Activated effector memory CD4-positive, alpha-beta T cell treated with Interleukin-2 at 50 U/mL for 16 hours (primary cell): ENCODE data around the gene TRMT1.

Experiments used
- DNase-seq: peaks from one replicate; pipeline ENCODE4 v3.0.0-alpha.2; 2020

The TRMT1 gene

GRCh38 chr19:13101590-13102415 lies 14.7 kb downstream of the TRMT1 start:
- DNase-seq, result no peak

GRCh38 chr19:13100841-13101589 lies 15.5 kb downstream of the TRMT1 start:
- DNase-seq, result no peak

GRCh38 chr19:13100031-13100588 lies 16.4 kb downstream of the TRMT1 start:
- DNase-seq, result peak; percentile 57

DNA sequence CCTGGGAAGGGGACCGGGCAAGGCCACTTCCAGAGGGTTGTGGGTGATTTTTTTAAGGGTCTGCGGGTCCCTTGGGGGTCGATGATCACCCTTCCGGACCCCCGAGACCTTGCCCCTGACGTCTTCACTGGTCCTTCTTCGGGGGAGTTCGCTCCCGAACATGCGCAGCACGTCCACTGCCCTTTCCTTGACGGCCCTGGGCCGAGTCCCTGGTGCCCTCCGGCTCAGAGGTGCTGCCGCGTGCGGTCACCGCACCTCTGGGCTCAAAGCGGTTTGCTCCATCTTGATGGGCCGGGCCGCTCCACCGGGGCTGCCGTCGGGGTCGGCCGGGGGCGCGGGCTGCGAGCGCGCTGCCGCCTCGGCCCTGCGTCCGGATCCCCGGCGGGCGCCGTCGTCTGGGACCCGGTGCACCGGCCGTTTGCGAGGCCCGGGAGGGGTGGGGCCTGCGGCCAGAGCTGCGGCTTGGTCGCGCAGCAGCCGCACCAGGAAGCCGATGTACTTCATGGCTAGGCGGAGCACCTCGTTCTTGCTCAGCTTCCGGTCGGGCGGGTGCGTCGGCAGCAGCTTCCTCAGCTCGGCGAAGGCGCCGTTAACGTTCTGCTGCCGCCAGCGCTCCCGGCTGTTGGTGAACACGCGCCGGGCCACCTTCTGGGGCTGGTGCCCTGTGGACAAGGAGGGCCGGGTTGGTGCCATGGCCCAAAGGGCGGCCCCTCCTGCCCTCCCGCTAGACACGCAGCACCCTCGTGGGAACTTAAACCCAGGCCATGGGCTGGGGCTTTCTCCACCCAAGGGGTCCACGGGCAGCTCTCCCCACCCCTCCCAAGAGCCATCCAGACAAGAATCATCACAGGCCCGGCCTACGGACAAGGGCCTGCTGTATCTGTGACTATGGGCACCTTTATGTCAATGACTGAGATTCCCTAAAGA lies 17.2 kb downstream of the TRMT1 start:
- peak; percentile 75 for DNase-seq

DNA sequence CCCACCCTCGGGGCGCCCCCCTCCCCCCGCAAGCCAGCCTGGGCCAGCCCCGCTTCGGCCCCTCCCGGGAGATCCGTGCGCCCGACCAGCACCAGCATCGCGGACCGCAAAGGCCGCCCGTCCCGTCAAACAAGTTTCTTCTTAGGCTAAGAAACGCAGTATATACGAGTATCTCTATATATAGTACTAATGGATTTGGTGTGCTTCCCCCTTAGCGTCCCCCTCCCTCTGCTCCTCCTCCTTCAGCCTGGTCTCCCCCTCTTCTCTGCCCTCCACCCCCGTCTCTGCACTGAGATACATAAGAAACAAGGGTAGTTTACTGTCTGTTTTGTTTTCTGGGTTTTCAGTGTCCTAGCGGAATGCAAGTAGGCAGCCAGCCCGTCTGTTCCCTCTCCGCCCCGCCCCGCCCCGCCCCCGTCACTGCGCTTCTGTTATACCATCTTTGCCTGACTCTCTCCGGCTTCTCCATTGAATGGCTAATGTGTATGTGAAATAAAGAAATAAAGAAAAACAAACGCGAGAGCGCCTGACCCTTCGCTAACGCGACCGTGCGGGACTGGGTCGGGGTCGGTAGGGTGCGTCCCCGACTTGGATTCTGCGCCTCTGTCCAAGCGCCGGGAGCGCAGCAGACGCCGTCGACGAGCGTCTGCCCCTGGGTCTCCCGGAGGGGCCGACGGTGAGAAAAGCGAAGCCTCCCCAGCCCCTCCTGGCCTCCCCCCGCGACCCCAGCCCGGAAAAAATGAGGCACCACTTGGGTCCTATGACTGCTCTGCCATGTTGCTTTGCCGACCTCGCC lies 18.1 kb downstream of the TRMT1 start:
- no peak for DNase-seq

DNA sequence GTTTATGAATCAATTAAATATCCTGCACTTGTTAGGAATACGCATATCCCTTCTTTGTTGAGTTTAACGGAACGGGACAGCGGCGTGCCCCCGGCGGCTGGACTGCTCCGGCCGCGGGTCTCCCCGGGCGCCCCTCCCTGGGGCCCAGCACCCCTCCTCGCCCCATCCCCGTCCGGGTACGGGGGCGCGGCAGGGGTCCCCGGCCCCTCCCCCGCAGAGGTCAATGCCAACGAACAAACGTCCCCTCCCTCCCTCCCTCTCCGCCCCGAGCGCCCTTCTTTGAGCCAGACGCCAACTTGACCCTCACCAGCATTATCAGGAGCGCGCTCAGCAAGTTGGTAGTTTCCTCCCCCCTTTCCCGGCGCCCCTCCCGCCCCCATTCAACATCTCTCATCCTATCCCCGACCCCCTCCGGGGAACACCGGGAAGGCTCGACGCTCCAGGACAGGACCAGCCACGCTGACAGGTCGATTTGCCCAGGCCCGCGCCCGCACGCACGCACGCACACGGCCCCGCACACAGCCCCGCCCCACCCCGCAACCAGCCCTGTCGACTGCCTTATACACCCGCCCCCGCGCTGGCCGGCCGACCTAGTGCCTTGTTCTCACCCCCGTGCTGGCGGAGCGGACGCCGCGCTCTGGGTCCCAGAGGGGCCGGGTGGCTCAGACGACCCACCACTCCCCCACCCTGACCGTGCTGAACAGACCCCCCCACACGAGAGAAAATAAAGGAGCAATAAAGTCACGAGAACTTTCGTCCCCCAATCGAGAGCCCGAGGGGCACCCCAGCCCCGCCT lies 18.9 kb downstream of the TRMT1 start:
- DNase-seq, result no peak

DNA sequence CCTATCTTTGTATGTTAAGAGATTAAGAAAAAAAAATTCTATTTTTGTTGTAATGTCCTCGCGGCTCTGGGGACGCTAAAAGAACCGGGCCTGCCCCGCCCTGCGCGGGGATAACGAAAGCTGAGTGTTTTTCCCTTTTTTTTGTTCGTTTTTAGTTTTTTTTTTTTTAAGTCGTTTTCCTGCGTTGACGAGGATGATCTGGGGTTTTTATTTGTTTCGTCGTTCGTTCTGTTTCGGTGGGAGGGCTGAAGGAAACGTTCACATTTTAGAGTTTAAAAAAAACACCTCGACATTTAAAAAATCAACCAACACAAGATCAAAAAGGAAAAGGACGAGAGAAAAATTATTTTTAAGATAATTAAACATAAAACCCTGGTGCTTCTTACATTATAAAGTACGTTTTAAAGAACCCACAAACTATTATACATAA lies 19.5 kb downstream of the TRMT1 start:
- no peak for DNase-seq

DNA sequence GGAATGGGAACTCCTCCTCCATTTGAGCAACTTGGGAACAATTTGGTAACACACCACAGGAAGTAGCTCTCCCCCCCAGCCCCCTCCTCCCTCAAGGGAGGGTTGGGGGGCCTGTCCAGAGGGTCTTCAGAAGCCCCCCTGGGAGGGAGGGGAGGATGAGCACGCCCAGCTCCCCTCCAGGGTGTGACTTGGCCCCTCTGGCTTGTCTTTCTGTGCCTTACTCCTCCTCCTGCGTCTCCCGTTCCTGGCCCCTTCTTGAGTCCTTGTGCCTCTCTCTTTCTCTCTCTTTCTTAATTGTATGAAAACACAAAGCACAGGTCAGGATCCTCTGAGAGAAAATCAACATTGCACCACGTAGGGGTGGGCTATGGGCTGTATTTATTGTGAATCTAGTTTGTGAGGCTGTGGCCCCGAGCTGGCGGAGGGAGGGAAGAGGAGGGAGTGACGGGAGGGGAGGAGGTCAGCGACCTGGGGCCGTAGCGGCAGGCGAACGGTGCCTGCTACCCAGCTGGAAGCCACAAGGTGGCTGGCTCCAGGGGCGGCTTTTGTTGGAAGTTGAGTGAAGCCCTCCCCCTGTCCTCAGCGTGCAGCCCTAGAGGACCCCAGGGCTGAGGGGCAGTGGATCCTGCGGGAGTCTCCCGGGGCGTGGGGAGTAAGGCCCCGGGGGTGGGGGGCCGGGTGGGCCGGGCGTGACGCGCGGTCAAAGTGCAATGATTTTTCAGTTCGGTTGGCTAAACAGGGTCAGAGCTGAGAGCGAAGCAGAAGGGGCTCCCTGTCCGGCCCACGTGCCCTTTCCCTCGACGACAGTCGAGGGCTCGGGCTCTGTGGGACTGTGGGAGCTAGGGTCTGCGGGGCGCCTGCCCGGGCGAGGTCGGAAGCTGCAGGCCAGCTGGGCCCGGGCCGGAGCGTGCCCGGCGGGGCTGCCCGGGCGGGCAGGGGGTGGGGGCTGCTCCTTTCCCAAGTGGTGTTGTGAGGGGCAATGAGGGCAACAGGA lies 20.3 kb downstream of the TRMT1 start:
- DNase-seq, result no peak

DNA sequence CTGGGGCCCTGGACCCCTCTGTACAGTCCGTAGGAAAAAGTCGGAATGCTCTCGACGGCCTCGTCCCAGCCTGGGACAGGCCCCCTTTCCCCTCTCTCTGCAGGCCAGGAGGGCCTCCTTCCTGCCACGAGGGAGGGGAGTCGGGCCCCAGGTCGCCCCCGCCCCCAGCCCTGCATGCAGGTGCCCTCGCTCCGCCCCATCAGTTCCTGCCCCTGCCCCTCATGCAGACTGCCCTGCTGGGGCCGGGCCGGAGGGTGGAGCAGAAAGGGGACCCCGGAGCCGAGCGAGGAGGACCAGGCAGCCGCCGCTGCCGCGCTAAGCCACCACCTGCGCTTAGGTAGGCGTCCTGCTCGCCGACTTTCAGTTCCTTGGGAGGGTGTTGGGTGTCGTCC lies 21.2 kb downstream of the TRMT1 start:
- DNase-seq, result no peak

GRCh38 chr19:13094771-13095392 lies 21.7 kb downstream of the TRMT1 start:
- DNase-seq, result no peak

DNA sequence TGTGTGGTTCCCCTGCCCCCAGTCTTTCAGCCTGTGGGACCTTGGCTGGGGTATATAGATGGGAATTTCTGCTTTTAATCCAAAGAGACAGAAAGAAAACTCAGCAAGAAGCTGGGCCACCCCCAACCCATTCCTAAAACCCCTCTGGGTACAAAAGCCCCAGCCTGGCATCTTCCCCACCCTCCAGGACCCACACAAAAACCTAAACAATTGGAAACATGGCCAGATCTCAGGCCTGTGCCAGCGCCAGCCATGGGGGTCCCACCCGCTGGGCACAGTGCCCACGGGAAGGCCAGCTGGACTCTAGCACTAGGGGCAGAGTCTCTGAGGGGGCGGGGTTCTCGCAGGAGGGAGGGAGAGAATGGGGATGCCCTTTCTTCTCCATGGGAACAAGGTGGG lies 22.4 kb downstream of the TRMT1 start:
- DNase-seq, result no peak

- DNase-seq, result peak; percentile 63
Measured at GRCh38 chr19:13093407-13094105, 23.0 kb downstream of the TRMT1 start.

GRCh38 chr19:13092606-13093235 lies 23.8 kb downstream of the TRMT1 start:
- no peak for DNase-seq

- no peak for DNase-seq
Measured at GRCh38 chr19:13092158-13092543, 24.4 kb downstream of the TRMT1 start.

- no peak for DNase-seq
Measured at GRCh38 chr19:13091400-13092157, 25.0 kb downstream of the TRMT1 start.

DNA sequence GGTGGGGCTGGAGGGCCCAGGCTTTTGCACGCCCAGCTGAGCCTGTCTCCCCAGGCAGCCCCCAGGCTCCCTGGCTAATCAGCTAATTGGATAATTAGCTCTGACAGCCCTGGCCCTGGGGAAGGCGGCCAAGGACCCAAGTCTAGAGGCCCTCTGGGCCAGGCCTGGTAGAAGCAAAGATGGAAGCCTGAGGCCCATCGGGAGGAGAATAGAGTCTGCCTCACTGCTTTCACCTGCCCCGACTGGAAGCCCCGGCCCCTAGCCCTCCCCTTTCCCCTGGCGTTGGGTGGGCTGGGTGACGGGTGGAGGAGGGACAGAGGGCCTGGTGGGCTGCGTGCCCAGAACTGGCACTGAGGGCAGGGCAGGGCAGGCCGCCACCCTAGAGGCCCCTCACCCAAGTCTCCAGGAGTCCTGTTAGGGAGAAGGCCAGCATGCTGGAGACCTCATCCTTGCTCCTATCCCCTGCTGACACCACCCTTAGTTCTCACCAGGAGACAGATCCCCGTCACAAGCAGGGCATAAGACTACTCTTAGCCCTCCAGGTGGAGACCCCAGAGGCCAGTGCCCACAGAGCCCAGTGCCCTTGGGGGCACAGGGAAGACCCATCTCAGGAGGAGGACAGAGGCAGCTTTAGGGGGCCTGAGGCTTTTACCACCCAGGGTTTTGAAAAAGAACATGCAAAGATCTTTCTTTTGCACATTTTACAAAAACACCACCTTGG lies 25.9 kb downstream of the TRMT1 start:
- no peak for DNase-seq
